Bronchial epithelial cell (primary cell): ENCODE measurements around the gene TIAL1. TPM values are rescaled to one million over a fixed set of nuclear protein-coding genes. Genes with fewer than 3 reads are reported as not detected.

Source experiments
- DNase-seq: peaks from one replicate; pipeline ENCODE4 v3.0.0-alpha.2; 2010; ENCODE audit warnings: low read depth
- FAIRE-seq: peaks from 2 replicates; lab custom pipeline; 2011; peaks lifted over from hg19 to GRCh38; lab: Jason Lieb, UNC
- H3K27me3 ChIP-seq: 2 replicates; pipeline ENCODE4 v1.5.1; 2011; ENCODE audit warnings: low read length; ENCODE audit not compliant: control insufficient read depth, insufficient read depth
- H3K36me3 ChIP-seq: 2 replicates; pipeline ENCODE4 v1.5.1; 2011; ENCODE audit warnings: low read length; ENCODE audit not compliant: control insufficient read depth, insufficient read depth
- H3K4me3 ChIP-seq: 2 replicates; pipeline ENCODE4 v1.5.1; 2011; ENCODE audit warnings: mild to moderate bottlenecking, low read depth, low read length, control low read depth
- CTCF ChIP-seq: IDR thresholded peaks from 2 replicates; pipeline ENCODE4 v1.5.1; 2011; ENCODE audit warnings: mild to moderate bottlenecking, moderate library complexity, low read length, control low read depth, inconsistent platforms; ENCODE audit not compliant: insufficient read depth, severe bottlenecking
- total RNA-seq: library from RNA; depleted of rRNA; stranded (reverse); fragments of >200 nt; gene quantifications from 2 replicates; pipeline ENCODE4 v1.2.1, GENCODE V29; 2014

Gene TIAL1
- total RNA-seq, 1 donor from 2014 or later: 28.4 TPM

GRCh38 chr10:119538632-119539358 is 58.0 kb downstream of the TIAL1 start:
- Histone ChIP-seq H3K27me3 (no peaks in the 10 kb centered on the region), H3K36me3 (no peaks in the 10 kb centered on the region), H3K4me3 (no peak overlapping the region)
- no peak for FAIRE-seq
- no peak for TF ChIP-seq CTCF
- DNase-seq: no peak

- Histone ChIP-seq H3K36me3 (no peaks in the 10 kb centered on the region), H3K27me3 (no peaks in the 10 kb centered on the region), H3K4me3 (no peak overlapping the region)
- no peak for TF ChIP-seq CTCF
- DNase-seq (no peak), FAIRE-seq (no peak)
Measured at GRCh38 chr10:119537953-119538630, 58.7 kb downstream of the TIAL1 start.

GRCh38 chr10:119536508-119537025 is 60.2 kb downstream of the TIAL1 start:
- H3K36me3 ChIP-seq: no peaks in the 10 kb centered on the region
- no peak for DNase-seq
- no peak for TF ChIP-seq CTCF
- no peak for FAIRE-seq
- H3K4me3 ChIP-seq: no peak overlapping the region
- H3K27me3 ChIP-seq: no peaks in the 10 kb centered on the region

- FAIRE-seq (no peak), DNase-seq (no peak)
- no peak for TF ChIP-seq CTCF
- no peak overlapping the region for H3K4me3 ChIP-seq
- no peaks in the 10 kb centered on the region for H3K27me3 ChIP-seq
- no peaks in the 10 kb centered on the region for H3K36me3 ChIP-seq
Measured at GRCh38 chr10:119535837-119536507, 60.8 kb downstream of the TIAL1 start.

GRCh38 chr10:119535305-119535704 is 61.5 kb downstream of the TIAL1 start:
- Histone ChIP-seq H3K4me3 (no peak overlapping the region), H3K36me3 (no peaks in the 10 kb centered on the region), H3K27me3 (no peaks in the 10 kb centered on the region)
- DNase-seq: no peak
- TF ChIP-seq CTCF: no peak
- FAIRE-seq: no peak
